Epithelial cell of esophagus (primary cell): ENCODE results near the gene RUVBL2.

Source experiments
- DNase-seq: peaks from one replicate; pipeline ENCODE4 v3.0.0; 2010; ENCODE audit warnings: low read depth
- H3K4me3 ChIP-seq: 2 replicates; pipeline ENCODE4 v1.5.1; 2011; ENCODE audit warnings: mild to moderate bottlenecking, low read length, control low read depth
- CTCF ChIP-seq: IDR thresholded peaks from 2 replicates; pipeline ENCODE4 v1.5.1; 2011; ENCODE audit warnings: low read depth, mild to moderate bottlenecking, low read length, control low read depth, inconsistent platforms; ENCODE audit not compliant: insufficient read depth; ENCODE audit errors: missing control alignments

The RUVBL2 gene

GRCh38 chr19:48989701-48990291 lies 3.9 kb upstream of the RUVBL2 start:
- no peak overlapping the region for H3K4me3 ChIP-seq
- DNase-seq = no peak
- TF ChIP-seq CTCF = no peak

GRCh38 chr19:48990400-48990799 lies 3.3 kb upstream of the RUVBL2 start:
- no peak for TF ChIP-seq CTCF
- DNase-seq = no peak
- H3K4me3 ChIP-seq = no peak overlapping the region

- no peak for DNase-seq
- H3K4me3 ChIP-seq = peak overlapping the region; percentile 90
- no peak for TF ChIP-seq CTCF
Measured at GRCh38 chr19:48991011-48991609, 2.6 kb upstream of the RUVBL2 start.

- no peak for TF ChIP-seq CTCF
- peak; percentile 89 for DNase-seq
- H3K4me3 ChIP-seq = peak overlapping the region; percentile 90
Measured at GRCh38 chr19:48991873-48992580, 1.7 kb upstream of the RUVBL2 start.

GRCh38 chr19:48992581-48993174 lies 1.0 kb upstream of the RUVBL2 start:
- peak overlapping the region; percentile 90 for H3K4me3 ChIP-seq
- peak; percentile 26 for DNase-seq
- TF ChIP-seq CTCF = no peak

GRCh38 chr19:48994035-48994386 lies 324 bp downstream of the RUVBL2 start:
- TF ChIP-seq CTCF = no peak
- no peak for DNase-seq
- H3K4me3 ChIP-seq = peak overlapping the region; percentile 90

- H3K4me3 ChIP-seq = no peak overlapping the region
- DNase-seq = peak; percentile 68
- peak; percentile 53 for TF ChIP-seq CTCF
Measured at GRCh38 chr19:48997972-48998371, 4.3 kb downstream of the RUVBL2 start.
